Activated T-helper 1 cell treated with anti-CD3 and anti-CD28 coated beads, Interleukin-12 subunit alpha, Interleukin-12 subunit beta, Interleukin-2, Interleukin-4 antibody, amounts not matched to agents 30 ng/mL and 10 ng/mL and 1 ng/mL, durations not matched to agents 14 hours and 24 hours and 36 hours (primary cell): Measurements from ENCODE around the gene CD46. TPM values are rescaled to one million over a fixed set of nuclear protein-coding genes. Genes with fewer than 3 reads are reported as not detected.

Source experiments
- DNase-seq: peaks from one replicate; pipeline ENCODE4 v3.0.0; 2021; ENCODE audit warnings: low spot score
- H3K27ac Mint-ChIP-seq: one replicate; pipeline ENCODE4 v1.8.0; 2021; ENCODE audit warnings: mild to moderate bottlenecking, mixed read lengths
- H3K27me3 Mint-ChIP-seq: one replicate; pipeline ENCODE4 v1.8.0; 2022; ENCODE audit warnings: mild to moderate bottlenecking, moderate library complexity, mixed read lengths; ENCODE audit not compliant: insufficient read depth
- H3K36me3 Mint-ChIP-seq: one replicate; pipeline ENCODE4 v1.8.0; 2021; ENCODE audit warnings: low read depth, mixed read lengths
- H3K4me1 Mint-ChIP-seq: one replicate; pipeline ENCODE4 v1.8.0; 2021; ENCODE audit warnings: low read depth, mixed read lengths
- H3K4me3 Mint-ChIP-seq: one replicate; pipeline ENCODE4 v1.8.0; 2021; ENCODE audit warnings: mild to moderate bottlenecking, moderate library complexity, mixed read lengths
- H3K9me3 Mint-ChIP-seq: one replicate; pipeline ENCODE4 v1.8.0; 2021; ENCODE audit warnings: mixed read lengths
- intact Hi-C: fragments of 100-400 bp; cut with micrococcal nuclease; formaldehyde crosslinking; loops from one replicate; pipeline ENCODE4 v1.15.1; 2024
- total RNA-seq: library from RNA; stranded (reverse); gene quantifications from 2 replicates; pipeline ENCODE4 v1.2.3, GENCODE V29; 2022

The CD46 gene
- total RNA-seq, 1 donor from 2014 or later = 101 TPM

DNA sequence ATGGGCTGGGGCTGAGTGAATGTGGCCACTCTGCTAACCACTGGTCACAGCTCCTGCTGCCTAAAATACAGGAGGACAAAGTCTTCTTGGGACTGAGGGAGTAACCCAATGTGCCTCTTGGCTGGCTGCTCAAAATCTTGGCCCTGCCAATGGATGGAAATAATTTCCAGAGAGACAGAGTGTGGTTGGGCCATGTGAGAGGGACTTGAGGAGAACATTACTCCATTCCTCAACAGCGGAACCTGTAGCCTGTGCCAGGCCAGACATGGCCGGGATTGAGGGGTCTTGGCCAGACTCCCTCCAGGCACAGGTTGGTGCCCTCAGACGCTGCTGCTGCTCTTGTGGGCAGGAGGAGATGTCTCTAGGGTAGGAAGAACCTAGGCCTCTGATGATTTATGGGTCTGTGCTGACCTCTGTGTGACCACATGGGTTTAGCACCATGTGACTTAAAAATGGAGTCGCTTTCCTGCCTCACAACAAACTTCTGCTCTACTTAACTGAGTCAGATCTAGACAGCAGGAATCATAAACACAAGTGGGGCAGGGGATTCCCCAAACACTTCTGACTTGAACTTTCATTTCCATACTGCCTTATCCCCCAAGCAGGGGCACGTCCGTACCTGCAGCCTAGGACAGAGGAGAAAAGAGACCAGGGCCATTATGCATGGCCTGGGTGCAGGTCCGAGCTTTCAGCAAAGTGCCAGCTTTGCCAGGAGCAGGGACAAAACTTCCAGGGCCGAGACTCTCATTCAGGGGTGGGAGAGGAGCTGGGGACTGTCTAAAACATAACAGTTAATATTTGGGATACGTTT is 79.9 kb downstream of the CD46 start:
- Mint-ChIP-seq H3K36me3 (peaks cover 20% of the 10 kb centered on the region), H3K27me3 (no peaks in the 10 kb centered on the region), H3K27ac (peak overlapping the region; percentile 96), H3K4me1 (peaks cover 98% of the 10 kb centered on the region), H3K9me3 (no peaks in the 10 kb centered on the region), H3K4me3 (peak overlapping the region; percentile 81)
- peak; percentile 62 for DNase-seq
- intact Hi-C loops = loop anchor here (1.0 kb wide), 3 partner anchors 7 to 35 kb away; no protein-coding TSS in a partner anchor

DNA sequence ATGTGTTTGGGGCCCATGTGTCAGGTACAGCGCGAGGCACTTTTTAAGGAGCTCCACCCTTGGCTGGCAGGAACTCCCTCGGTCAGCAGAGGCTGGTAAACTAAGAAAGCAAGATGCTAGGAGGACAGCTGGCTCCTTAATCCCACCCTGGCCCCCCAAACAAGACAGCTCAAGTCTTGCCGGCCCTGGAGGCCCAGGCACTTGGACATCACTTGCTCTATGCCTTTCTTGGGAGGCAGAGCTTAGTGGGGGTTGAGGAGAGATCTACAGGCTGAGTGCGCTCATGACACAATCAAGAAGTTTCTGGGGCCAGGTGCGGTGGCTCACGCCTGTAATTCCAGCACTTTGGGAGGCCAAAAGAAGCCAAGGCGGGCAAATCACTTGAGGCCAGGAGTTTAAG is 80.9 kb downstream of the CD46 start:
- Mint-ChIP-seq H3K36me3 (peaks cover 27% of the 10 kb centered on the region), H3K9me3 (no peaks in the 10 kb centered on the region), H3K27ac (peak overlapping the region; percentile 96), H3K4me3 (peak overlapping the region; percentile 81), H3K27me3 (no peaks in the 10 kb centered on the region), H3K4me1 (peaks cover 98% of the 10 kb centered on the region)
- intact Hi-C loops = loop anchor here (1.0 kb wide), 3 partner anchors 8 to 34 kb away; no protein-coding TSS in a partner anchor
- DNase-seq = no peak

DNA sequence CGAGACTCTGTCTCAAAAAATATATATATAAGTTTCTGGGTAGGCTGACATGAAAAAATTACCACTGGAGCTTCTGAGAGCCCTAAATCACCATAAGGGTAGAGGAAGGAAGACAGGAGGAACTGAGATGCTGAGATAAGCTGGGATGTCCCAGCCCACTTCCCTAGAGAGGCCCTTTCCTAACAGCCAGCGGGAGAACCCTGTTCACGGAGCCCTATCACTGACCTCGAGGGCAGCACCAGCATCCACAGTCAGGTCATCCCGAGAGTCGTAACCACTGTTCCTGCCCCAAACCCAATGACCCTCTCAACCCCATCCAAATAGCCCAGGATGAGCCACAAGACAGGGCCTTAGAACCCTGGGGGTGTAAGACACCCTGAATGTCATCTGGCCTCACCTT is 81.5 kb downstream of the CD46 start:
- Mint-ChIP-seq H3K27ac (peak overlapping the region; percentile 96), H3K9me3 (no peaks in the 10 kb centered on the region), H3K36me3 (peaks cover 29% of the 10 kb centered on the region), H3K27me3 (no peaks in the 10 kb centered on the region), H3K4me3 (no peak overlapping the region), H3K4me1 (peaks cover 98% of the 10 kb centered on the region)
- DNase-seq = no peak
- intact Hi-C loops = no loop called here

DNA sequence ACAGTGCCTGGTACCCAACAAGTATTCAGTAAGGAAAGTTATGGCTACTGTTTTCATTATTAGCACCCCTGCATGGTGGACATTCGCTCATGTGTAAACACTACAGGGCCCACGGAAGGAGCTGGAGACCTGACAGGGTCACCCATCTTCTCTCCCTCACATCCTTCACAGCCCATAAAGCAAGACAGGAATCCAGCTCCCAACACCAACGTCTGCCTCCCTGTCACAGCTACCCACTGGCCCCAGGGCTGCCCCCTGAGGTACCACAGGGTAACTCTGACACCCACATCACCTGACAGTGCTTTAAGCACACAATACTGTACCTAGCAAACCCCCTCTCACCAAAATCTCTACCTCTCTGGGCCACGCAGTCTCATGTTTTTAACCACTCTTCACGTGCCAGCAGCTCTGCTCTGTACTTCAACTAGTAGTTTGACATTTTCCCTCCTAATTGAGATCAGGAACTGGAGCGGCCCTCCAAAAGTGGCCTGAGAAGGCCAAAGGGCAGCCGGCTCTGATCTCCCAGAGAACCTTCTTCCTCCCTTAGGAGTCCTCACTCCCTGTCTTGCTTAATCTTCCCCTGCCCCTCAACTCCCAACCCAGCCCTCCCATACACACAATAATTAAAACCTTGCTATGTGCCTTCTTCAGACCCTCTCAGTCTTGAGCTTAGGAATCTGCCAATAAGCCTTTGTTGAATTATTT is 82.3 kb downstream of the CD46 start:
- Mint-ChIP-seq H3K9me3 (no peaks in the 10 kb centered on the region), H3K4me3 (no peak overlapping the region), H3K4me1 (peaks cover 98% of the 10 kb centered on the region), H3K27ac (peak overlapping the region; percentile 49), H3K36me3 (peaks cover 33% of the 10 kb centered on the region), H3K27me3 (no peaks in the 10 kb centered on the region)
- DNase-seq = no peak
- intact Hi-C loops = no loop called here

DNA sequence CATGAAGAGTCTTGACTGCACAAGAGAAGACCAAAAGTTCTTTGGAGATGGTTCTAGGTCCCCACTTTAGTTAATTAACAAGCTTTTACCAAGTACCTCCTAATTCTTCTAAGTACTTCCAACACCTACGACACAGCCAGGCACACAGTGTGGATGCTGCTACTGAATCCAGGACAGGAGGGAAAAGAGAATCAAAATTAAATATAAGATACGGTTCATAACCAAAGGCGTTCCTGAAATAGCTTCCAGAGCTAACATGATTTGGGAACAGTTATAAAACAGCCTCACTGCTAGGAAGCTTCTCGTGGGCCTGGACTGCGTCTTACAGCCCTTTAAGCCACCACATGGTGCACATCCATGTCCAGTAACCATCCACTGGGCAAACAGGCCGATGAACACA is 84.1 kb downstream of the CD46 start:
- no peak overlapping the region for H3K27ac Mint-ChIP-seq
- intact Hi-C loops = no loop called here

DNA sequence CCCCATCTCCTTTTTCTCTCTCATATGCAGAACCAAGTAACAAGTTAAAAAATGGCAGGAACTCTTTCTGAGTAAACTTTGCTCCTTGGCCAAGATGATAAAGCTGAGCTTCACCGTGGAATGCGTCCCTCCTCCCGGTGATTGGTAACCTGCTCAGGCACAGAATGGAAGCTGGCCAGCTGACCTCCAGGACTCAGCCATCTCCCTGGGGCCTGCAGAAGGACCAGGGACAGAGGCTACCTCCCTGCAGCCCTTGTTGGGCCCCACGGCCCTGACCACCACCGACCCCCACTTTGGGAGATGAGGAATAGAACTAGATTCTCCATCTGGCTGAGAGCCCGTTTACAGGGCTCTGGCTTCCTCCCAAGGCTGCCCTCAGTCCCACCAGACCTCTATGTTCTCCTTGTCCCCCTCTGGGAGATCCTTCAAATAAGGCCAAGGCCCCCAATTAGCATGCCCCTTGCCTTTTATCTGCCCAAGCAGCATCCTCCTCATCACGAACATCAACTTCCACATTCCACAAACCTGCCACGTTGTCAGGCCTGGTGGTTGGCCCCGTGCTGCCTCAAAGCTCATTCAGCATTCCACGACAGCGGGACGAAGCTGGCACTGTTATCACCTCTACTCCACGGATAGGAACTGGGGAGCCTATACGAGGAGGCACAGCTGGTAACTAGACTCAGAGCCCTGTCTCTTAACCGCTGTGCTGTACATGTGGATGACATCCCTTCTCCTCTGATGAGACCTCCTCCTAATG is 84.9 kb downstream of the CD46 start:
- Mint-ChIP-seq H3K27me3 (no peaks in the 10 kb centered on the region), H3K27ac (peak overlapping the region; percentile 26), H3K9me3 (no peaks in the 10 kb centered on the region), H3K4me1 (peaks cover 90% of the 10 kb centered on the region), H3K4me3 (no peak overlapping the region), H3K36me3 (peaks cover 32% of the 10 kb centered on the region)
- intact Hi-C loops = no loop called here
- DNase-seq = no peak

More for the DNA sequence above, 84.1 kb downstream of the CD46 start:
- Mint-ChIP-seq H3K27me3 (no peaks in the 10 kb centered on the region), H3K4me1 (peaks cover 97% of the 10 kb centered on the region), H3K36me3 (peaks cover 33% of the 10 kb centered on the region), H3K9me3 (no peaks in the 10 kb centered on the region), H3K4me3 (no peak overlapping the region)
- no peak for DNase-seq

DNA sequence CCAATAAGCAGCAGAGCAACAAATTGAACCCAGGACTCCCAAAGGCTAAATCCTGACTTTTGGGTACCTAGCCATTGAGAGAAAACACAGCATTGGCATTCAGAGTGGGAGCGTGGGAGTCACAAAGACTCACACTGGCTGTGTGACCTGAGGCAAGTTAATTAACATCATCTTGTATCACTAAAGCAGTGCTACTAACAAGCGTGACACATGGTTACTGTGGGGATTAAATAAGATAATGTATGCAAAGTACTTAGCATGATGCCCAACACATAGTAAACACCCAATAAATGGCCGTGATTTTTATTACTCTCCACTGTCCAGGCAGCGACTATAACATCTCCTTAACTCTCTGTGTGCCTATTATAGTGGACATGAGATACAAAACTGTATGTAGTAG is 85.8 kb downstream of the CD46 start:
- H3K4me3 Mint-ChIP-seq = no peak overlapping the region
- H3K27me3 Mint-ChIP-seq = no peaks in the 10 kb centered on the region
- peak overlapping the region; percentile 2 for H3K27ac Mint-ChIP-seq
- peaks cover 81% of the 10 kb centered on the region for H3K4me1 Mint-ChIP-seq
- H3K36me3 Mint-ChIP-seq = peaks cover 30% of the 10 kb centered on the region
- no peak for DNase-seq
- H3K9me3 Mint-ChIP-seq = no peaks in the 10 kb centered on the region
- intact Hi-C loops = no loop called here

DNA sequence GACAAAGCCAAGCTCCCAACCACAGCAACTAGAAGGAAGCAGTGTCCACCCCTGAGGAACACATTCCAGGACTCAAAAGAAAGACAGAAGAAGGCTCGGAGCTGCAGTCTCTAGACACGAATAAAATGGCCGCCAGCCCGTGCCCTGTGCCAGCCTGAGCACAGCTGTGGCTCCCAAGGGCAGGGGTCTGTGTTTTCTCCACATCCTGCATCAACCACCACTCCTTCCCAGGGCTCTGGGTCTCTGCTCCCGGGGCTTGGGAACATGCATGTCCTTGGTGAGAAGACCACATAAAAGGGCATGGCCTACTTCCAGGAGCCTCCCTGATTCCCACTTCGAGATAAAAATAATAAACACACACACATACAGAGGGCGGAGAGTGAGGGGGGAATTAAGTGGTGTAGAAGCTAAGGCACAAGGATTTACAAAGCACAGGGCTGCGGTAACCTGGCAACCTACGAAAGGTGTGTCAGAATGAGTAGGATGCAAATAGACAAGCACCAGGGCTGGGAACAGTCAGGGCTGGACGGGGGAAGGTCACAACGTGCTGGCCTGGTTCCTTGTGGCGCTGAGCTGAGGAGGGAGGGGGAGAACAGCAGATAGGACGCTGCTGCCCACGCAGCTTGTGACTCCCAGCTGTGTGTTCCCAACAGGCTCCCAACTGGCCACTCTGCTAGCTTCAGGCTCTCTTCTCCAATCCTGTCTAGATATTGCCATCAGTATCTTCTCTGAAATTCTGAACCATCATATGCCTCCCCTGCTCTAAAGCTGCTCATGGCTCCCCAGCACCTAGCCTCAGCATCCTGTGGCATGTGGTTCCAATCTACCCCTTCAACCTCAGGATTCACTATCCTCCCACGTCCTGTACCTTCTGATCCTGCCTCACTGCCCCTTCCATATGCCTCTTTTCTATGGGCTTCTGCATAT is 86.6 kb downstream of the CD46 start:
- H3K27me3 Mint-ChIP-seq = no peaks in the 10 kb centered on the region
- H3K4me3 Mint-ChIP-seq = no peak overlapping the region
- peaks cover 81% of the 10 kb centered on the region for H3K4me1 Mint-ChIP-seq
- peaks cover 30% of the 10 kb centered on the region for H3K36me3 Mint-ChIP-seq
- peak overlapping the region; percentile 49 for H3K27ac Mint-ChIP-seq
- intact Hi-C loops = loop anchor here (1.0 kb wide), 1 partner anchor 10 kb away; no protein-coding TSS in a partner anchor
- DNase-seq = no peak
- H3K9me3 Mint-ChIP-seq = no peaks in the 10 kb centered on the region

DNA sequence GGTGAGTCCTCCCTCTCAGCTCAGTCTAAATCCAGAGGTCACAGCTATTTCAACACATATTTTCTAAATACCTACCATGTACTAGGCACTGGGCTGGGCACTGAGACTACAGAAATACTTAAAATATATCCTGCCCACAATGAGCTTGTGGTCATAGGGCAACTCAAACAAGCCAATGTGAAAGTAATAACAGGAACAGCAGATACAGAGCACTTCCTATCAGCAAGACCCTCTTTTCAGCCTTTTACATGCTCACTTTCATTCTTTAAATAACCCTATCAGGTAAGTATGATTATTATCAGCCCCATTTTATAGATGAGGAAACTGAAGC is 87.2 kb downstream of the CD46 start:
- Mint-ChIP-seq H3K27ac (peak overlapping the region; percentile 49), H3K4me1 (peaks cover 81% of the 10 kb centered on the region), H3K36me3 (peaks cover 36% of the 10 kb centered on the region), H3K4me3 (no peak overlapping the region), H3K27me3 (no peaks in the 10 kb centered on the region), H3K9me3 (no peaks in the 10 kb centered on the region)
- intact Hi-C loops = loop anchor here (1.0 kb wide), 1 partner anchor 9 kb away; no protein-coding TSS in a partner anchor
- DNase-seq = no peak

DNA sequence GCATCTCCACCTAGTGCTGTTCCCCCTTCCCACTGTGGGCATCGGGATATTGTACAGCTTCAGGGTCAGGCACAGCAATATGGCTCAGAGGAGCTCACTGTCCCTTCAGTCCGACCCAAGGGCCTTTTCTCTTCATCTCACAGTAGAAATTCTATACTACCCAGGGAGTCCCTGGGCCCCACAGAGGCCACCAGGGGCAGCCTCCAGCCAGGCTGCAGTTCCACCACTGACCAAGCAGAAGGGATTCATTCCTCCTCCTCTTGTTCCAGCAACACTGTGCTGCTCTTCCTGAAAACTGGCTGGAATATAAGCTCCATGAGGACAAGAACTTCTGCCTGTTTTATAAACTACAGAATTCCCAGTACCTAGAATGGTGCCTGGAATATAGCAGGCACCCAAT is 88.5 kb downstream of the CD46 start:
- H3K27ac Mint-ChIP-seq = no peak overlapping the region
- H3K4me3 Mint-ChIP-seq = no peak overlapping the region
- H3K4me1 Mint-ChIP-seq = peaks cover 77% of the 10 kb centered on the region
- H3K9me3 Mint-ChIP-seq = no peaks in the 10 kb centered on the region
- peaks cover 37% of the 10 kb centered on the region for H3K36me3 Mint-ChIP-seq
- intact Hi-C loops = no loop called here
- no peaks in the 10 kb centered on the region for H3K27me3 Mint-ChIP-seq
- no peak for DNase-seq

DNA sequence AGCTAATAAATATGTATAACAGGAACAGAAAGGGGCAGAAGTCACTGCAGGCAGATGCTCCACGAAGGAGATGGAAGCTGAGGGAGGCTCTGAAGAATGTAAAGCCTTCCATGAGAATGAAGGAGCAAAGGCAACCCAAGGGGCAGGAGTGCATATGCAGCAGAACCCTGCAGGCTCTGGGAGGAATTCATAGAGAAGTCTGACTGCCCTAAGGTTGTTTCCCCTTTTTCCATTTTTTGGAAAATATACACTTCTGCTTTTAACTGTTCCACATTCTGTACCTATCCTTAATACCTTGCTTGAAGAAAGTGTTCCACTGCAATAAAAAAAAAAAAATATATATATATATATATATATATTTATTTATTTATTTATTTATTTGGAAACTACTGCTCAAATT is 89.4 kb downstream of the CD46 start:
- intact Hi-C loops = no loop called here
- Mint-ChIP-seq H3K36me3 (peaks cover 36% of the 10 kb centered on the region), H3K4me1 (peaks cover 68% of the 10 kb centered on the region), H3K27me3 (no peaks in the 10 kb centered on the region), H3K27ac (no peak overlapping the region), H3K9me3 (no peaks in the 10 kb centered on the region), H3K4me3 (no peak overlapping the region)
- DNase-seq = no peak

DNA sequence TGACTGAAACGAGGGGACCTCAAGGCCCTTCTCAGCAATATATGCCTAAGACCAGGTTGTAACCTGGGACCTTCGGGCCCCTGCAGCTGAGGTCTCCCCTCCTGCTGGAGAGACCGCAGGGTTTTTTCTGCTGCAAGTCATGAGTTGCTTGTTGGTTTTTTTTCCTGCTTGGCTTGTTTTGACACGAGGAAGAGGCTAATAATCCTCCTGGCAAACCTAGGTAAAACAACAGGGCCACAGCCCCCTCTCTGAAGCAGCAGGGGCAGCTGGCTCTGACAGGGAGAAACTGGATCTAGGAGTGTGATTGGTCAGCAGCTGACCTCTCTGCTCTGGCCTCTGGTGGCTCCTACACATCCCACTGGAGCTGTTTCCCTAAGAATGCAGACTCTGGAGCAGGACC is 90.0 kb downstream of the CD46 start:
- Mint-ChIP-seq H3K27ac (no peak overlapping the region), H3K4me1 (peaks cover 62% of the 10 kb centered on the region), H3K9me3 (no peaks in the 10 kb centered on the region), H3K36me3 (peaks cover 32% of the 10 kb centered on the region), H3K4me3 (no peak overlapping the region), H3K27me3 (no peaks in the 10 kb centered on the region)
- no peak for DNase-seq
- intact Hi-C loops = no loop called here
